GM13976 (cell line): ENCODE results near the gene ACOT11.

Source experiments
- DNase-seq: peaks from one replicate; pipeline ENCODE4 v3.0.0; 2012; ENCODE audit warnings: low spot score
- in situ Hi-C: fragments of 300-500 bp; cut with MboI; formaldehyde crosslinking; loops from one replicate; pipeline ENCODE4 v1.12.0; 2022; ENCODE audit warnings: low sequenced_read_pairs, mixed read lengths, inconsistent platforms; ENCODE audit not compliant: unreplicated experiment
- TF ChIP-seq, protein P1 (sequence below): IDR thresholded peaks from 2 replicates; pipeline ENCODE4 v1.5.1; 2012; ENCODE audit warnings: borderline replicate concordance, mild to moderate bottlenecking; ENCODE audit not compliant: insufficient read depth; ENCODE audit errors: extremely low read depth, missing control alignments, control extremely low read depth

ACOT11 gene

DNA sequence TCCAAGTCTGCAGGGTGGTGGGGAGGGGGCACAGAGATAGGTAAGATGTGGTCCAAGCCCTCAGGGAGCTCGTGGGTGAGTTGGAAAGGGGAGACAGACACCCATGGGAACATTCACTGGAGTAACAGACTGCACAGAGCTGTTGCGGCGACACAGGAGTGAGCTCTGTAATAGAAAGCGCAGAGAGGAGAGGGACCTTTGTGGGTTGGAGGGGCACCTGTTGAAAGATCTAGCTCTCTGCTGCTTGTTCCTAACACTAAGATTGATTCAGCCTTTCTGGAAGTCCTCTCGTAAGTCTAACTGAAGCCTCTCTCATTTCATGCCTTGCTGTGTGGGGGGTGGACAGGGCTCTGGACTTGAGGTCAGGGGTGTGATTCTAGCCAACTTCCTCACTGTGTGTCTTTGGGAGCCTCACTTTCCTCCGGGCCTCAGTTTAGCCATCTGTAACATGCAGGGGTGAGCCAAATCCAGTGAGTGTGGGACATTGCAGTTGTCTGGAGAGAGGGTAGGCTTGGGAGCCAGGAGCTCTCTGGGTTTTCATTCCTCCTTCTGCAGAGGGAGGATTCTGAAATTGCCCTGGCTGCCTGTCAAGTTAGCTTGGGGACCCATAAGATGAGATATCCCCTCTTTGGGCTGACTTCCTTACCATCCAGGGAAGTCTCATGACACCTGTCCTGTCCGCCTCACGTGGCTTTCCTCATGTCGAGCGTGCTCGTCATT lies 2.0 kb upstream of the ACOT11 start:
- TF ChIP-seq, protein P1, sequence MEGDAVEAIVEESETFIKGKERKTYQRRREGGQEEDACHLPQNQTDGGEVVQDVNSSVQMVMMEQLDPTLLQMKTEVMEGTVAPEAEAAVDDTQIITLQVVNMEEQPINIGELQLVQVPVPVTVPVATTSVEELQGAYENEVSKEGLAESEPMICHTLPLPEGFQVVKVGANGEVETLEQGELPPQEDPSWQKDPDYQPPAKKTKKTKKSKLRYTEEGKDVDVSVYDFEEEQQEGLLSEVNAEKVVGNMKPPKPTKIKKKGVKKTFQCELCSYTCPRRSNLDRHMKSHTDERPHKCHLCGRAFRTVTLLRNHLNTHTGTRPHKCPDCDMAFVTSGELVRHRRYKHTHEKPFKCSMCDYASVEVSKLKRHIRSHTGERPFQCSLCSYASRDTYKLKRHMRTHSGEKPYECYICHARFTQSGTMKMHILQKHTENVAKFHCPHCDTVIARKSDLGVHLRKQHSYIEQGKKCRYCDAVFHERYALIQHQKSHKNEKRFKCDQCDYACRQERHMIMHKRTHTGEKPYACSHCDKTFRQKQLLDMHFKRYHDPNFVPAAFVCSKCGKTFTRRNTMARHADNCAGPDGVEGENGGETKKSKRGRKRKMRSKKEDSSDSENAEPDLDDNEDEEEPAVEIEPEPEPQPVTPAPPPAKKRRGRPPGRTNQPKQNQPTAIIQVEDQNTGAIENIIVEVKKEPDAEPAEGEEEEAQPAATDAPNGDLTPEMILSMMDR: no peak
- DNase-seq: peak; percentile 19
- in situ Hi-C loops: no loop called here

DNA sequence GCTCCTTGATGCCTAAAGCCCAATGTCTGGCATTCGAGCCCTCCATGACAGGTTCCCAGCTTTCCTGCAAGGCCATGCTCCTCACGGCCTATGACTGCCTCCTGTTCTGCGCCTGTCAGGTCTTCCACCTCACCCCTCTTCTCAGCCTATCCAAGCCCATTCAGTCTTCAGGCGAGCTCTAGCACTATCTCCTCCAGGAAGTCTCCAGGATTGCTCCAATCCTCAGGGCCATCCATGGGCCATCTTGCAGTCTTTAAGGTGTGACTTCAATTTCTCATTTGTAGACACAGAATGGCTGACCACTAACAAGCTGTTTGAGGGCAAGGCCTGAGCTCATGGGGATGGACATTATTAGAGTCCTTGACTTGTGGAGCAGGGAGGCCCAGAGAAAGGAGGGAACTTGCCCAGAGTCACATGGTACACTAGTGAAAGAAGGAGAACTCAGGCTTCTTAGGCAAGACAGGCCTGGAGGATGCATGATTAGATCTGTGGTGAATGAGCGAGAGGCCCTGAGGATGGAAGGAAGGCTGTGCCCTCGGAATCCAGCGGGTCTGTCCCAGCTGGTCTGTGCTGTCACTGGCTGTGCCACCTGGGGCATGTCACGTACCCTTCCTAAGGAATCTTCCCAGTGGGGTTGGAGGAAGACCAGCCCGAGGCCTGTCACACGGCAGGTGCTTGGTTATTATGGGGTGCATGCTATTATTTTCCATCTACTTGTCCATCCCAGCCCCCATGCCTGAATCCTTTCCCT lies 1.2 kb upstream of the ACOT11 start:
- peak; percentile 17 for DNase-seq
- in situ Hi-C loops: no loop called here
- TF ChIP-seq, protein P1: no peak

DNA sequence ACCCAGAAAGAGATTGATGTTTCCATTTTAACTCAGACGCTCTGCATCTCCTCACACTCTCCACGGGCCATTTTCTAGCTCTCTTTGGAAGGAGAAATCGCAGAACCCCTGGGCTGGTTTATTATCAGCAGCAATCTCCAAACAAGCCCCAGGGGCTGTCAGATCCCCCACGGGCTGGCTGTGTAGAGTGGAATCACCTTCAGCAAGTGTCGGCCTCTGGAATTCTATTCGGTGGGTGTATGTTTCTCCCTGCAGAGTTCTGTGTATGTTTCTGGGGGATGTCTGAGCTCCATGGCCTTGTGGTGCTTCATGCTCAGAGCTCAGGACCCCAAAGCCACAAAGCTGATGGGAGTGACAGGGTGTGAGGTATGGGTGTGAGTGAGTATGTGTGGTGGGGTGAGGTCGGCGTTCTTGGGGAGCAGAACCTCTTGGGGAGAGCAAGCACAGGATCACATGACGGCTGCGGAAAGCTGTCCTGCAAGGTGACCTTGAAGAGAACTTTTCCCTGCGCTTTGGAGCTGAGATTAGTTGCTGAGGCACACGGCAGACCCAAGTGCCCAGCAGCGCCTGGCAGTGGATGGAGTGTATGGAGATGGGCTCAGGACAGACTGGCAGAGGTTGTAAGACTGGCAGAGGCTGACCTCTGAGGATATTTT lies 489 bp downstream of the ACOT11 start:
- in situ Hi-C loops: no loop called here
- TF ChIP-seq, protein P1: no peak
- peak; percentile 11 for DNase-seq

DNA sequence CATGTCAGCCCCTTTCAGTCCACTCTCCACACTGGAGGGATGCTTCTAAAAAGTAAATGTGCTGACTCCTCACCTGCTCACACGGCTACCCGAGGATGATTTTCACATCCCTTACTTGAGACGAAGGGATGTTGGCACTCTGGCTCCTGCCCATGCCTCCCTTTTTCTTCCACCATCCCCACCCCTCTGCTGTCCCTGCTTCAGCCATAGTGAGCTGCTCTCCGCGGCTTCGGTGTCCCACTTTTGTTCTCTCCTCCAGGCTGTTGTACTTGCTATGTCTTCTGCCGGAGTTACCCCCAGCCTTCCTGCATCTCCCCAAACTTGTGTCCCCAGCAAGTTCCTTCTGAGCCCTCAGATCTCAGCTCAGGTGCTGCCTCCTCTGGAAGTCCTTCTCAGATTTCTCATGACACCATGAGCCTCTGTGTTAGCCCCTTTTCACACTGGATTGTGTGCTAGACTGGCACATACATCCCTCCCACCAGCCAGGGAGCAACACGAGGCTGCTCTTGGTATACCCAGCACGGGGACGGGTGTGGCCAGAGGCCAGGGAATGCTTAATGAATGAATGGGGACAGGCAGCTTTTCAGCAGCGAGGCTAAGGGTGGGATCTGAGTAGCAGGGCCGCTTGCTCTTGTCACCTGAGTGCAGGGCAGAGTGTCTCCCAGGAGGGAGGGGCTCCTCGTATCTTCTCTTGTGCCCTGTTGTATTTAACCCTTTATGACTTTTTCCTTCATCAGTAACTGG lies 1.3 kb downstream of the ACOT11 start:
- TF ChIP-seq, protein P1: no peak
- in situ Hi-C loops: no loop called here
- DNase-seq: peak; percentile 10

DNA sequence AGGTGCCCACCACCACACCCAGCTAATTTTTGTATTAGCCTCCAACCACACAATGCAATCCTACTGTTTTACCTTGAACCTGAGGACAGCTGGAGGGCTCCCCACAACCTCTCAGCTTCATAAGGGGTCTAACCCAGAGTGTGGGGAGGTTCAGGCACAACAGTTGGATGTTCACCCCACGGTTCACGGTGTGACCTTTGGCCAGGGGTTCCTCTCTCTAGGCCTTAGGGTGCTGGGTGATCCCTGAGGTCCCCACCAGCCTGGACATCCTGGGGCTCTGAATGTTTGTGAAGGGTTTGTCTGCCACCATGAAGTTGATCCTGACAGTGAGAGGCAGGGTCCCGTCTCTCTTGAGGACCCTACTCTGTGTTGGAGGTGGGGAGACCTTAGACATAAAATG lies 3.9 kb downstream of the ACOT11 start:
- DNase-seq: no peak
- TF ChIP-seq, protein P1: no peak
- in situ Hi-C loops: no loop called here
